ENCODE results near the gene ARID1A. TPM values are rescaled to one million over a fixed set of nuclear protein-coding genes. Genes with fewer than 3 reads are reported as not detected.
A peak's percentile ranks its signal among the peaks of the same experiment; 100 is the strongest.
"Not testable (repeated sequence)": the region's sequence is repeated elsewhere in the genome, so short reads cannot be mapped to it uniquely, and the experiment has no call there.

The ARID1A gene
- total RNA-seq, 4 donors from 2014 or later, result 49.6 to 90.0 (median 54.3) TPM

GRCh38 chr1:26810105-26810504 is 114.3 kb downstream of the ARID1A start:
- not testable (repeated sequence) for H3K36me3 ChIP-seq, H3K27ac ChIP-seq, H3K4me1 ChIP-seq, H3K27me3 ChIP-seq, H3K4me3 ChIP-seq, H3K9me3 ChIP-seq
- WGBS, 2 donors, result 54 to 58% methylated on average over 11 of the region's 11 CpGs
- DNase-seq (ENCODE audit: low spot score in 2 of 2), result peak; percentile 47 to 87
- peak; percentile 52 to 74 (median 69) for TF ChIP-seq CTCF (IDR thresholded peaks at IDR 0.05)

- no peaks in the 10 kb centered on the region for H3K36me3 ChIP-seq
- 68 to 77% methylated on average over 4 of the region's 4 CpGs for WGBS, 2 donors
- TF ChIP-seq CTCF (IDR thresholded peaks at IDR 0.05) (no peak), POLR2A (IDR thresholded peaks at IDR 0.05) (no peak), EP300 (IDR thresholded peaks at IDR 0.05) (no peak)
These were observed 115.2 kb downstream of the ARID1A start for GRCh38 chr1:26811057-26811456.

GRCh38 chr1:26811708-26812107 is 115.9 kb downstream of the ARID1A start:
- no peak for TF ChIP-seq CTCF (IDR thresholded peaks at IDR 0.05)
- no peak for TF ChIP-seq POLR2A (IDR thresholded peaks at IDR 0.05)
- no peak for TF ChIP-seq EP300 (IDR thresholded peaks at IDR 0.05)
- DNase-seq (ENCODE audit: low spot score in 2 of 2), result no peak
- Histone ChIP-seq H3K9me3 (no peaks in the 10 kb centered on the region), H3K27ac (no peak overlapping the region), H3K4me1 (no peaks in the 10 kb centered on the region), H3K4me3 (no peak overlapping the region), H3K27me3 (no peaks in the 10 kb centered on the region), H3K36me3 (no peaks in the 10 kb centered on the region)

More at GRCh38 chr1:26811057-26811456, 115.2 kb downstream of the ARID1A start:
- no peak for DNase-seq (ENCODE audit: low spot score in 2 of 2)
- Histone ChIP-seq H3K27me3 (no peaks in the 10 kb centered on the region), H3K4me3 (no peak overlapping the region), H3K9me3 (no peaks in the 10 kb centered on the region), H3K4me1 (no peaks in the 10 kb centered on the region), H3K27ac (no peak overlapping the region)

- no peak overlapping the region for H3K4me3 ChIP-seq
- 91 to 93% methylated on average over 2 of the region's 2 CpGs for WGBS, 2 donors
- no peak for DNase-seq (ENCODE audit: low spot score in 2 of 2)
- H3K36me3 ChIP-seq, result no peaks in the 10 kb centered on the region
- no peaks in the 10 kb centered on the region for H3K9me3 ChIP-seq
- H3K4me1 ChIP-seq, result no peaks in the 10 kb centered on the region
- H3K27ac ChIP-seq, result no peak overlapping the region
- TF ChIP-seq CTCF (IDR thresholded peaks at IDR 0.05) (no peak), POLR2A (IDR thresholded peaks at IDR 0.05) (no peak)
- no peaks in the 10 kb centered on the region for H3K27me3 ChIP-seq
These were observed 118.6 kb downstream of the ARID1A start for GRCh38 chr1:26814377-26814776.

- H3K27ac ChIP-seq, result no peak overlapping the region
- 94 to 96% methylated on average over 3 of the region's 3 CpGs for WGBS, 2 donors
- no peaks in the 10 kb centered on the region for H3K4me1 ChIP-seq
- no peaks in the 10 kb centered on the region for H3K9me3 ChIP-seq
- DNase-seq (ENCODE audit: low spot score in 2 of 2), result no peak
- TF ChIP-seq CTCF (IDR thresholded peaks at IDR 0.05), result no peak
- TF ChIP-seq EP300 (IDR thresholded peaks at IDR 0.05), result no peak
- TF ChIP-seq POLR2A (IDR thresholded peaks at IDR 0.05), result no peak
- no peak overlapping the region for H3K4me3 ChIP-seq
- H3K27me3 ChIP-seq, result no peaks in the 10 kb centered on the region
- no peaks in the 10 kb centered on the region for H3K36me3 ChIP-seq
These were observed 119.1 kb downstream of the ARID1A start for GRCh38 chr1:26814893-26815292.
